Upper lobe of left lung (tissue), 4 donors: ENCODE data around the gene RNF13.

Experiments used
- EP300 ChIP-seq, 4 donors: sonication (generic); formaldehyde crosslinking; IDR thresholded peaks; one replicate each; pipeline ENCODE4 v1.5.1; 2017; ENCODE audit warnings: antibody characterized with exemption in 4 of 4, control low read depth in 2 of 4
- POLR2A ChIP-seq, 4 donors: fragments of 450-650 bp; IDR thresholded peaks; one replicate each; pipeline ENCODE4 v1.5.1; 2016 to 2017; ENCODE audit warnings: antibody characterized with exemption in 4 of 4, mild to moderate bottlenecking in 2 of 4
- POLR2AphosphoS5 ChIP-seq, 2 donors: sonication (generic); formaldehyde crosslinking; IDR thresholded peaks; one replicate each; pipeline ENCODE4 v1.5.1; 2017; ENCODE audit warnings: antibody characterized with exemption in 2 of 2
- TF ChIP-seq, protein P1 (sequence below), 6 experiments: fragments of 450-650 bp in 4 of 6; fragments of 200-600 bp in 2 of 6; sonication (generic) in 2 of 6; IDR thresholded peaks; one replicate each; pipeline ENCODE4 v1.5.1; 2016 to 2019; ENCODE audit warnings: antibody characterized with exemption in 6 of 6

DNA sequence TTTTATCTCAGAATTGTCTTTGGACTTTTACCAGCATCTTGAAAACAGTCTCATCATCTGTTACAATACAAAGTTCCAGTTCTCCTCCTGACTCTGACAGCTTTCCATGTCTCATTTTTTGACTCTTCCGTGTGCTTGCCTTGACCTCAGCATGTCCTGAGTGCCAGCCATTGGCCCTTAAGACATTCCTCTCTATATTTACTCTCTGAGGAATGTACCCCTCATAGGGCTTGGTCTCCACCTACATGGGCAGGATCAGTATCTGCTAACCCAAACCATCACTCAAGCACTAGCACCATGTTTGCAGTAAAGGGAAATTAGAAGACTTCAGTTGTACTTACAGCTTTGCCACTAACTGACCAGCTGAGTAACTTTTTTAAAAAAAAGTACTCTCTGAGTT, 36.8 kb upstream of the RNF13 start:
- TF ChIP-seq, protein P1, sequence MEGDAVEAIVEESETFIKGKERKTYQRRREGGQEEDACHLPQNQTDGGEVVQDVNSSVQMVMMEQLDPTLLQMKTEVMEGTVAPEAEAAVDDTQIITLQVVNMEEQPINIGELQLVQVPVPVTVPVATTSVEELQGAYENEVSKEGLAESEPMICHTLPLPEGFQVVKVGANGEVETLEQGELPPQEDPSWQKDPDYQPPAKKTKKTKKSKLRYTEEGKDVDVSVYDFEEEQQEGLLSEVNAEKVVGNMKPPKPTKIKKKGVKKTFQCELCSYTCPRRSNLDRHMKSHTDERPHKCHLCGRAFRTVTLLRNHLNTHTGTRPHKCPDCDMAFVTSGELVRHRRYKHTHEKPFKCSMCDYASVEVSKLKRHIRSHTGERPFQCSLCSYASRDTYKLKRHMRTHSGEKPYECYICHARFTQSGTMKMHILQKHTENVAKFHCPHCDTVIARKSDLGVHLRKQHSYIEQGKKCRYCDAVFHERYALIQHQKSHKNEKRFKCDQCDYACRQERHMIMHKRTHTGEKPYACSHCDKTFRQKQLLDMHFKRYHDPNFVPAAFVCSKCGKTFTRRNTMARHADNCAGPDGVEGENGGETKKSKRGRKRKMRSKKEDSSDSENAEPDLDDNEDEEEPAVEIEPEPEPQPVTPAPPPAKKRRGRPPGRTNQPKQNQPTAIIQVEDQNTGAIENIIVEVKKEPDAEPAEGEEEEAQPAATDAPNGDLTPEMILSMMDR (IDR thresholded peaks at IDR 0.05) = no peak
- TF ChIP-seq POLR2AphosphoS5 (IDR thresholded peaks at IDR 0.05) = no peak
- TF ChIP-seq POLR2A (IDR thresholded peaks at IDR 0.05) = no peak
- no peak for TF ChIP-seq EP300 (IDR thresholded peaks at IDR 0.05)
